Suprapubic skin (tissue), 4 donors: Measurements from ENCODE around the gene PARVB. TPM values are rescaled to one million over a fixed set of nuclear protein-coding genes. Genes with fewer than 3 reads are reported as not detected.
A peak's percentile ranks its signal among the peaks of the same experiment; 100 is the strongest.

Experiments used
- DNase-seq, 2 donors: peaks; one replicate each; pipeline ENCODE4 v3.0.0-alpha.2; 2019; ENCODE audit warnings: low spot score in 2 of 2
- H3K27ac ChIP-seq: fragments of 200-600 bp; sonication (generic); one replicate; pipeline ENCODE4 v1.5.1; 2019
- H3K27me3 ChIP-seq: fragments of 200-600 bp; sonication (generic); one replicate; pipeline ENCODE4 v1.5.1; 2019
- H3K36me3 ChIP-seq: fragments of 200-600 bp; sonication (generic); one replicate; pipeline ENCODE4 v1.5.1; 2019
- H3K4me1 ChIP-seq: fragments of 200-600 bp; sonication (generic); one replicate; pipeline ENCODE4 v1.5.1; 2019
- H3K4me3 ChIP-seq: fragments of 200-600 bp; sonication (generic); one replicate; pipeline ENCODE4 v1.5.1; 2019; ENCODE audit warnings: mild to moderate bottlenecking
- H3K9me3 ChIP-seq: fragments of 200-600 bp; sonication (generic); one replicate; pipeline ENCODE4 v1.5.1; 2019
- CTCF ChIP-seq, 2 donors: fragments of 200-600 bp in 1 of 2; fragments of 450-650 bp in 1 of 2; sonication (generic) in 1 of 2; IDR thresholded peaks; one replicate each; pipeline ENCODE4 v1.5.1; 2016 to 2019; ENCODE audit warnings: antibody characterized with exemption in 2 of 2, mild to moderate bottlenecking in 1 of 2, moderate library complexity in 1 of 2
- EP300 ChIP-seq: sonication (generic); formaldehyde crosslinking; IDR thresholded peaks from one replicate; pipeline ENCODE4 v1.6.1; 2017; ENCODE audit warnings: antibody characterized with exemption
- POLR2A ChIP-seq, 2 donors: fragments of 450-650 bp; IDR thresholded peaks; one replicate each; pipeline ENCODE4 v1.6.1; 2017; ENCODE audit warnings: antibody characterized with exemption in 2 of 2, mild to moderate bottlenecking in 2 of 2, moderate library complexity in 2 of 2
- POLR2AphosphoS5 ChIP-seq, 3 donors: sonication (generic); formaldehyde crosslinking; IDR thresholded peaks; one replicate each; pipeline ENCODE4 v1.6.1; 2017; ENCODE audit warnings: antibody characterized with exemption in 3 of 3
- WGBS: methylation state at CpG from one replicate; pipeline ENCODE4 v1.1.5; 2018; 5-methylcytosine and 5-hydroxymethylcytosine counted together
- total RNA-seq, 4 donors: library from RNA; depleted of rRNA; stranded (reverse); fragments of >200 nt; gene quantifications; one replicate each; pipeline ENCODE4 v1.1.0, GENCODE V29; 2016

Gene PARVB
- total RNA-seq, 4 donors from 2014 or later: 9.7 to 17.8 (median 13.3) TPM

- Histone ChIP-seq H3K4me1 (no peaks in the 10 kb centered on the region), H3K27me3 (no peaks in the 10 kb centered on the region), H3K9me3 (no peaks in the 10 kb centered on the region), H3K36me3 (peaks cover 49% of the 10 kb centered on the region), H3K27ac (no peak overlapping the region), H3K4me3 (no peak overlapping the region)
- no peak for TF ChIP-seq POLR2AphosphoS5 (IDR thresholded peaks at IDR 0.05)
- no peak for TF ChIP-seq POLR2A (IDR thresholded peaks at IDR 0.05)
- no peak for TF ChIP-seq EP300
- TF ChIP-seq CTCF (IDR thresholded peaks at IDR 0.05): no peak
- no peak for DNase-seq
These were observed 112.7 kb downstream of the PARVB start for GRCh38 chr22:44136786-44137185.

- DNase-seq: peak in 1 of 2 donors; percentile 21
- H3K36me3 ChIP-seq: peaks cover 44% of the 10 kb centered on the region
- WGBS: 95% methylated on average over 3 of the region's 3 CpGs
- no peaks in the 10 kb centered on the region for H3K9me3 ChIP-seq
- no peak overlapping the region for H3K27ac ChIP-seq
- H3K4me1 ChIP-seq: no peaks in the 10 kb centered on the region
- TF ChIP-seq CTCF (IDR thresholded peaks at IDR 0.05): no peak
- no peak for TF ChIP-seq POLR2A (IDR thresholded peaks at IDR 0.05)
- no peak for TF ChIP-seq POLR2AphosphoS5 (IDR thresholded peaks at IDR 0.05)
- TF ChIP-seq EP300: no peak
- no peaks in the 10 kb centered on the region for H3K27me3 ChIP-seq
- H3K4me3 ChIP-seq: no peak overlapping the region
These were observed 113.3 kb downstream of the PARVB start for GRCh38 chr22:44137415-44137814.

GRCh38 chr22:44139773-44140172 lies 115.7 kb downstream of the PARVB start:
- no peaks in the 10 kb centered on the region for H3K9me3 ChIP-seq
- 85% methylated on average over 6 of the region's 6 CpGs for WGBS
- H3K27me3 ChIP-seq: peaks cover 3% of the 10 kb centered on the region
- no peak overlapping the region for H3K4me3 ChIP-seq
- H3K27ac ChIP-seq: no peak overlapping the region
- TF ChIP-seq POLR2A (IDR thresholded peaks at IDR 0.05): no peak
- TF ChIP-seq CTCF (IDR thresholded peaks at IDR 0.05): no peak
- no peak for TF ChIP-seq EP300
- TF ChIP-seq POLR2AphosphoS5 (IDR thresholded peaks at IDR 0.05): no peak
- no peak for DNase-seq
- no peaks in the 10 kb centered on the region for H3K4me1 ChIP-seq
- peaks cover 36% of the 10 kb centered on the region for H3K36me3 ChIP-seq

- Histone ChIP-seq H3K4me1 (no peaks in the 10 kb centered on the region), H3K36me3 (peaks cover 22% of the 10 kb centered on the region), H3K27me3 (peaks cover 3% of the 10 kb centered on the region), H3K9me3 (no peaks in the 10 kb centered on the region), H3K4me3 (no peak overlapping the region), H3K27ac (no peak overlapping the region)
- DNase-seq: no peak
- WGBS: 83% methylated on average over 15 of the region's 16 CpGs
- TF ChIP-seq POLR2A (IDR thresholded peaks at IDR 0.05) (no peak), POLR2AphosphoS5 (IDR thresholded peaks at IDR 0.05) (no peak)
These were observed 118.5 kb downstream of the PARVB start for GRCh38 chr22:44142421-44143104.

- no peak overlapping the region for H3K27ac ChIP-seq
- no peak for TF ChIP-seq POLR2AphosphoS5 (IDR thresholded peaks at IDR 0.05)
- TF ChIP-seq CTCF (IDR thresholded peaks at IDR 0.05): no peak
- TF ChIP-seq EP300: no peak
- TF ChIP-seq POLR2A (IDR thresholded peaks at IDR 0.05): no peak
- H3K4me3 ChIP-seq: no peak overlapping the region
- H3K36me3 ChIP-seq: peaks cover 16% of the 10 kb centered on the region
- no peaks in the 10 kb centered on the region for H3K4me1 ChIP-seq
- 65% methylated on average over 2 of the region's 4 CpGs for WGBS
- no peaks in the 10 kb centered on the region for H3K9me3 ChIP-seq
- H3K27me3 ChIP-seq: peaks cover 3% of the 10 kb centered on the region
- DNase-seq: no peak
These were observed 119.0 kb downstream of the PARVB start for GRCh38 chr22:44143105-44143474.

- H3K9me3 ChIP-seq: no peaks in the 10 kb centered on the region
- H3K36me3 ChIP-seq: peaks cover 11% of the 10 kb centered on the region
- H3K4me1 ChIP-seq: no peaks in the 10 kb centered on the region
- DNase-seq: no peak
- H3K27me3 ChIP-seq: peaks cover 3% of the 10 kb centered on the region
- WGBS: 61% methylated on average over 5 of the region's 9 CpGs
- TF ChIP-seq CTCF (IDR thresholded peaks at IDR 0.05): no peak
- TF ChIP-seq EP300: no peak
- TF ChIP-seq POLR2AphosphoS5 (IDR thresholded peaks at IDR 0.05): no peak
- TF ChIP-seq POLR2A (IDR thresholded peaks at IDR 0.05): no peak
- H3K4me3 ChIP-seq: no peak overlapping the region
- H3K27ac ChIP-seq: no peak overlapping the region
These were observed 119.5 kb downstream of the PARVB start for GRCh38 chr22:44143579-44143978.
